ENCODE data around the gene TUBGCP3. TPM values are rescaled to one million over a fixed set of nuclear protein-coding genes. Genes with fewer than 3 reads are reported as not detected.

Gene TUBGCP3
- polyA plus RNA-seq, 1 donor from 2014 or later, result 20.3 TPM

DNA sequence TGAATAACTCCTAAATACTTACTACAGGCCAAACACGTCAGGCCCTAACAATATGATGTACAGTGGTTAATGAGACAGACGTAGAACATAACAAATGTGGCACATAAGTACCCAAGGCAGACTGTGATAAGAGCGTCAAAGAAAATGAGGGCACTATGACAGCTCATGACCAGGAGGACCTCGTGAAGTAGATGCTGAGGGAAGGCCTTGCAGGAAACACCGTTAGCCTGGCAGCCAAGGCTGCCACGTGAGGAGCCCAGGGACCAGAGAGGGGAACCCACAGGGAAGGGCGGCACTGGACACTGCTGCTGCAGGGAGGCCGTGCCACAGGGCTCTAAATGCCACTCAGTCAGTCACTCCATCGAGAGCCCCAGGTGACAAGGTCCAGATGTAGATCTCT is 5.7 kb downstream of the TUBGCP3 start:
- H4K20me1 ChIP-seq (ENCODE audit: insufficient read depth), result no peaks in the 10 kb centered on the region
- H3K27me3 ChIP-seq (ENCODE audit: insufficient read depth, low read depth, low read length), result no peaks in the 10 kb centered on the region
- peaks cover 81% of the 10 kb centered on the region for H3K79me2 ChIP-seq (replicated peaks; ENCODE audit: insufficient read depth, low read length)
- no peaks in the 10 kb centered on the region for H3K9me2 ChIP-seq (ENCODE audit: insufficient read depth, low read length)
- no peak overlapping the region for H3K9ac ChIP-seq (ENCODE audit: low read length)
- H3K4me3 ChIP-seq (ENCODE audit: low read length), result no peak overlapping the region
- H3K4me2 ChIP-seq (ENCODE audit: low read length), result no peak overlapping the region
- no peaks in the 10 kb centered on the region for H3K36me3 ChIP-seq (ENCODE audit: insufficient read depth, low read length)
- no peak overlapping the region for H3K27ac ChIP-seq (ENCODE audit: low read length)
- TF ChIP-seq POLR2AphosphoS5 (IDR thresholded peaks at IDR 0.05), result no peak
- TF ChIP-seq, protein P1, sequence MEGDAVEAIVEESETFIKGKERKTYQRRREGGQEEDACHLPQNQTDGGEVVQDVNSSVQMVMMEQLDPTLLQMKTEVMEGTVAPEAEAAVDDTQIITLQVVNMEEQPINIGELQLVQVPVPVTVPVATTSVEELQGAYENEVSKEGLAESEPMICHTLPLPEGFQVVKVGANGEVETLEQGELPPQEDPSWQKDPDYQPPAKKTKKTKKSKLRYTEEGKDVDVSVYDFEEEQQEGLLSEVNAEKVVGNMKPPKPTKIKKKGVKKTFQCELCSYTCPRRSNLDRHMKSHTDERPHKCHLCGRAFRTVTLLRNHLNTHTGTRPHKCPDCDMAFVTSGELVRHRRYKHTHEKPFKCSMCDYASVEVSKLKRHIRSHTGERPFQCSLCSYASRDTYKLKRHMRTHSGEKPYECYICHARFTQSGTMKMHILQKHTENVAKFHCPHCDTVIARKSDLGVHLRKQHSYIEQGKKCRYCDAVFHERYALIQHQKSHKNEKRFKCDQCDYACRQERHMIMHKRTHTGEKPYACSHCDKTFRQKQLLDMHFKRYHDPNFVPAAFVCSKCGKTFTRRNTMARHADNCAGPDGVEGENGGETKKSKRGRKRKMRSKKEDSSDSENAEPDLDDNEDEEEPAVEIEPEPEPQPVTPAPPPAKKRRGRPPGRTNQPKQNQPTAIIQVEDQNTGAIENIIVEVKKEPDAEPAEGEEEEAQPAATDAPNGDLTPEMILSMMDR (IDR thresholded peaks at IDR 0.05; ENCODE audit: poor library complexity, severe bottlenecking), result no peak
- TF ChIP-seq EZH2 (IDR thresholded peaks at IDR 0.05; ENCODE audit: borderline replicate concordance, insufficient read depth, low read length, poor library complexity, severe bottlenecking), result no peak
- TF ChIP-seq, protein P2, sequence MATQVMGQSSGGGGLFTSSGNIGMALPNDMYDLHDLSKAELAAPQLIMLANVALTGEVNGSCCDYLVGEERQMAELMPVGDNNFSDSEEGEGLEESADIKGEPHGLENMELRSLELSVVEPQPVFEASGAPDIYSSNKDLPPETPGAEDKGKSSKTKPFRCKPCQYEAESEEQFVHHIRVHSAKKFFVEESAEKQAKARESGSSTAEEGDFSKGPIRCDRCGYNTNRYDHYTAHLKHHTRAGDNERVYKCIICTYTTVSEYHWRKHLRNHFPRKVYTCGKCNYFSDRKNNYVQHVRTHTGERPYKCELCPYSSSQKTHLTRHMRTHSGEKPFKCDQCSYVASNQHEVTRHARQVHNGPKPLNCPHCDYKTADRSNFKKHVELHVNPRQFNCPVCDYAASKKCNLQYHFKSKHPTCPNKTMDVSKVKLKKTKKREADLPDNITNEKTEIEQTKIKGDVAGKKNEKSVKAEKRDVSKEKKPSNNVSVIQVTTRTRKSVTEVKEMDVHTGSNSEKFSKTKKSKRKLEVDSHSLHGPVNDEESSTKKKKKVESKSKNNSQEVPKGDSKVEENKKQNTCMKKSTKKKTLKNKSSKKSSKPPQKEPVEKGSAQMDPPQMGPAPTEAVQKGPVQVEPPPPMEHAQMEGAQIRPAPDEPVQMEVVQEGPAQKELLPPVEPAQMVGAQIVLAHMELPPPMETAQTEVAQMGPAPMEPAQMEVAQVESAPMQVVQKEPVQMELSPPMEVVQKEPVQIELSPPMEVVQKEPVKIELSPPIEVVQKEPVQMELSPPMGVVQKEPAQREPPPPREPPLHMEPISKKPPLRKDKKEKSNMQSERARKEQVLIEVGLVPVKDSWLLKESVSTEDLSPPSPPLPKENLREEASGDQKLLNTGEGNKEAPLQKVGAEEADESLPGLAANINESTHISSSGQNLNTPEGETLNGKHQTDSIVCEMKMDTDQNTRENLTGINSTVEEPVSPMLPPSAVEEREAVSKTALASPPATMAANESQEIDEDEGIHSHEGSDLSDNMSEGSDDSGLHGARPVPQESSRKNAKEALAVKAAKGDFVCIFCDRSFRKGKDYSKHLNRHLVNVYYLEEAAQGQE (IDR thresholded peaks at IDR 0.05; ENCODE audit: borderline replicate concordance), result no peak
- TF ChIP-seq MXI1 (conservative IDR thresholded peaks at IDR 0.05; ENCODE audit: poor library complexity, severe bottlenecking), result no peak
- no peak for TF ChIP-seq RAD21 (conservative IDR thresholded peaks at IDR 0.05)
- no peak for TF ChIP-seq EP300 (conservative IDR thresholded peaks at IDR 0.05; ENCODE audit: poor library complexity, severe bottlenecking)
- TF ChIP-seq TAF1 (IDR thresholded peaks at IDR 0.05; ENCODE audit: low read depth), result no peak
- no peak for TF ChIP-seq SMC3 (conservative IDR thresholded peaks at IDR 0.05; ENCODE audit: poor library complexity)
- no peaks in the 10 kb centered on the region for H3F3A ChIP-seq (ENCODE audit: insufficient read depth, low read length, poor library complexity, severe bottlenecking)
- H3K9me3 ChIP-seq (ENCODE audit: low read length), result no peaks in the 10 kb centered on the region
- no peak overlapping the region for H2AFZ ChIP-seq (ENCODE audit: low read depth, low read length)

DNA sequence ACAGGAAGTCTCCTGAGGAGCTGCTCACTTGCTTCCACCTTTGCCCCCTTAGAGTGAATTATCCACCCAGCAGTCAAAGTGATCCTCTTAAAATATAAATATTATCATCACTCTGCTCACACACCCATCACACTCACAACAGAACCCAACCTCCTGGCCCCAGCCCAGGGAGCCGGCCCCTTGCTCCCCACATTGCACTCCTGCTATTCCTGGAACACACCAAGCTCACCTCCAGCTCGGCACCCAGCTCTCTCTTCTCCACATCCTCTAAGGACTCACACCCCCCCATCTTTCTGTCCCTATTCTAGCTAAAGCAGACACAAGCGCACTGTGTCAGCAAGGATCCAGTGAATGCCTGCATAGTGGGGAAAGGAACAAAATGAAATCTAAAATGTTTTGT is 7.0 kb downstream of the TUBGCP3 start:
- peaks cover 86% of the 10 kb centered on the region for H3K79me2 ChIP-seq (replicated peaks; ENCODE audit: insufficient read depth, low read length)
- no peak overlapping the region for H2AFZ ChIP-seq (ENCODE audit: low read depth, low read length)
- no peak overlapping the region for H3K27ac ChIP-seq (ENCODE audit: low read length)
- H3K27me3 ChIP-seq (ENCODE audit: insufficient read depth, low read depth, low read length), result no peaks in the 10 kb centered on the region
- H4K20me1 ChIP-seq (ENCODE audit: insufficient read depth), result no peaks in the 10 kb centered on the region
- TF ChIP-seq RAD21 (conservative IDR thresholded peaks at IDR 0.05), result no peak
- TF ChIP-seq POLR2AphosphoS5 (IDR thresholded peaks at IDR 0.05), result no peak
- TF ChIP-seq SMC3 (conservative IDR thresholded peaks at IDR 0.05; ENCODE audit: poor library complexity), result no peak
- no peak for TF ChIP-seq MXI1 (conservative IDR thresholded peaks at IDR 0.05; ENCODE audit: poor library complexity, severe bottlenecking)
- TF ChIP-seq, protein P1 (IDR thresholded peaks at IDR 0.05; ENCODE audit: poor library complexity, severe bottlenecking), result no peak
- no peak for TF ChIP-seq EP300 (conservative IDR thresholded peaks at IDR 0.05; ENCODE audit: poor library complexity, severe bottlenecking)
- no peak for TF ChIP-seq TAF1 (IDR thresholded peaks at IDR 0.05; ENCODE audit: low read depth)
- no peak for TF ChIP-seq EZH2 (IDR thresholded peaks at IDR 0.05; ENCODE audit: borderline replicate concordance, insufficient read depth, low read length, poor library complexity, severe bottlenecking)
- TF ChIP-seq, protein P2 (IDR thresholded peaks at IDR 0.05; ENCODE audit: borderline replicate concordance), result no peak
- H3K9ac ChIP-seq (ENCODE audit: low read length), result no peak overlapping the region
- no peaks in the 10 kb centered on the region for H3K9me3 ChIP-seq (ENCODE audit: low read length)
- no peak overlapping the region for H3K4me2 ChIP-seq (ENCODE audit: low read length)
- H3K9me2 ChIP-seq (ENCODE audit: insufficient read depth, low read length), result no peaks in the 10 kb centered on the region
- H3K36me3 ChIP-seq (ENCODE audit: insufficient read depth, low read length), result no peaks in the 10 kb centered on the region
- H3F3A ChIP-seq (ENCODE audit: insufficient read depth, low read length, poor library complexity, severe bottlenecking), result no peaks in the 10 kb centered on the region
- no peak overlapping the region for H3K4me3 ChIP-seq (ENCODE audit: low read length)
